GM19035 (cell line): Measurements from ENCODE around the gene NCBP3.

Experiments used
- ATAC-seq: cut with Tn5 transposase; IDR thresholded peaks from one replicate; pipeline ENCODE4 v1.9.1; 2021; ENCODE audit not compliant: unreplicated experiment

NCBP3 gene

DNA sequence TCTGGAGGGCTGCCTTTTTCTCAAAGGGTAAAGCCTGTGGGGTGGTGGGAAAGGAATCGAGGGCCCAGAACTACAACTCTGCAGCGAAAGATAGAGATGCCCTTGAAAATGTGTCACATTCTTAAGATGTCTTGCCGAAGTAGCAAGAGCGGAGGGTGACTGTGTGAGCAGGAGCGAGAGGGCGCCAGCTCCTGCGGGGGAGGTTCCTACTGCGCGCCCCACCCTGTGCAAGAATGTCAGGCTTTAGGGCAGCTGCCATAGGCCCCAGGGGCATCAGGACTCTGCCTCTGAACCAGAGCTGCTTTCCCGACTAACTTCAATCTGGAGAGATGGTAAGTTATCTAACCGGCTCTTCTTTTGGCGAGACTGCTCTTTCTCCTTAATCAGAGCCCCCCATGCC is 33.3 kb downstream of the NCBP3 start:
- ATAC-seq, result no peak

DNA sequence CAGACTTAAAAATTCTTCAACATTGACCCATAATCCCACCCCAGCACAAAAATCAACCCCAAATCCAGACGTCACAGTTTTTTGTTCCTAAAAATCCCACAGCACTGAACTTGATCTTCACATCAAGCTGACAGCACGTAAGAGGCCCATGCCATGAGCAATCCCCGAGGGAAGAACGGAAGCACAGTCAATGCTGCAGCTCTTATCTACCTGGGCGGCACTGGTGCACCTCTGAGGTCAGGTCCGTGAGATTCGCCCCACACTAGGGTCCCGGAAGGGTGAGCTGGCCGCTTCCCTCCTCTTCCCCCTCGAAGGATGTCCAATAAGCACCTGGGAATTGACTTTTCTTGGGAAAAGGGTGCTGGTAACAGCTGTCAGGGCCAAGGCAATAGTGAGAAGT is 33.8 kb downstream of the NCBP3 start:
- ATAC-seq, result no peak

- no peak for ATAC-seq
Measured at GRCh38 chr17:3810019-3810418, 36.0 kb downstream of the NCBP3 start.

DNA sequence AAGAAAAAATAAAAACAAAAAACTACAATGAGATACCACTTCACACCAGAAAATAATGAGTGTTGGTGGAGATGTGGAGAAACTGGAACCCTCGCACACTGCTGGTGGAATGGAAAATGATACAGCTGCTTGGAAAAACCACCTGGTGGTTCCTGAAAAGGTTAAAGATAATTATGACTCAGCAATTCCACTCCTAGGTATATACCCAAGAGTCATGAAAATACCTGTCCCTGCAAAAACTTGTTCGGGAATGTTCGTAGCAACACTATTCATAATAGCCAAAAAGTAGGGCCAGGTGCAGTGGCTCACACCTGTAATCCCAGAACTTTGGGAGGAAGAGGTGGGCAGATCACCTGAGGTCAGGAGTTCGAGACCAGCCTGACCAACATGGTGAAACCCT is 36.9 kb downstream of the NCBP3 start:
- no peak for ATAC-seq

DNA sequence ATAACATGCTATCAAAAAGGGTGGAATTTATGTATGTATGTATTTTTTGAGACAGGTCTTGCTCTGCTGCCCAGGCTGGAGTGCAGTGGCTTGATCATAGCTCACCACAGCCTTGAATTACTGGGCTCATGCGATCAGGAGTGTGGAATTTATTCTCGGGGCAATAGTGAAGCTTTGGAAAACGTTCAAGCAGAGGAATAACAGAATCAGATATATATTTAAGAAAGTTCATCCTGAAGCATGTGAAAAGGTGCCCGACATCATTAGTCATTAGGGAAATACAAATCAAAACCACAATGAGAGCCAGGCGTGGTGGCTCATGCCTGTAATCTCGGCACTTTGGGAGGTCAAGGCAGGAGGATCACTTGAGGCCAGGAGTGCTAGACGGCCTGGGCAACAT is 37.3 kb downstream of the NCBP3 start:
- ATAC-seq, result no peak

DNA sequence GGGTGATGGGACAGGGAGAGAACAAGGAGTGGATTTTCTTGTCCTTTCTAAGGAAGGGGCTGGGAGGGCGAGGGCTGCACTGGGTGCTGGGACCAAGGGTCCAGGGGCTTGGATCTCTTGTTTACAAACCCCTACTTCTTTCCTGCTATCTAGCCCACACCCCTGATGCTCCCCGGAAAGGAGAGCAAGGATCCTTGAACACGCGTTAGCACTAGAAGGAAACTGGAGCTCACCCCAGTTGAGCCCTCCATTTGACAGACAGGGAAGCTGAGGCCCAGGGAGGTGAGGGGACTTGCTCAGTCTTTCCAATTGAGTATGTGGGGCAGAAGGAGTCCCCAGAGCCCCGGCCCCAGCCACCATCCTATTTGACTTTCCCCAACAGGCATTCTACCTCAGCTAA is 40.5 kb downstream of the NCBP3 start:
- ATAC-seq, result no peak

GRCh38 chr17:3804503-3804931 is 41.5 kb downstream of the NCBP3 start:
- peak; percentile 73 for ATAC-seq

GRCh38 chr17:3803308-3803640 is 42.8 kb downstream of the NCBP3 start:
- ATAC-seq, result no peak

DNA sequence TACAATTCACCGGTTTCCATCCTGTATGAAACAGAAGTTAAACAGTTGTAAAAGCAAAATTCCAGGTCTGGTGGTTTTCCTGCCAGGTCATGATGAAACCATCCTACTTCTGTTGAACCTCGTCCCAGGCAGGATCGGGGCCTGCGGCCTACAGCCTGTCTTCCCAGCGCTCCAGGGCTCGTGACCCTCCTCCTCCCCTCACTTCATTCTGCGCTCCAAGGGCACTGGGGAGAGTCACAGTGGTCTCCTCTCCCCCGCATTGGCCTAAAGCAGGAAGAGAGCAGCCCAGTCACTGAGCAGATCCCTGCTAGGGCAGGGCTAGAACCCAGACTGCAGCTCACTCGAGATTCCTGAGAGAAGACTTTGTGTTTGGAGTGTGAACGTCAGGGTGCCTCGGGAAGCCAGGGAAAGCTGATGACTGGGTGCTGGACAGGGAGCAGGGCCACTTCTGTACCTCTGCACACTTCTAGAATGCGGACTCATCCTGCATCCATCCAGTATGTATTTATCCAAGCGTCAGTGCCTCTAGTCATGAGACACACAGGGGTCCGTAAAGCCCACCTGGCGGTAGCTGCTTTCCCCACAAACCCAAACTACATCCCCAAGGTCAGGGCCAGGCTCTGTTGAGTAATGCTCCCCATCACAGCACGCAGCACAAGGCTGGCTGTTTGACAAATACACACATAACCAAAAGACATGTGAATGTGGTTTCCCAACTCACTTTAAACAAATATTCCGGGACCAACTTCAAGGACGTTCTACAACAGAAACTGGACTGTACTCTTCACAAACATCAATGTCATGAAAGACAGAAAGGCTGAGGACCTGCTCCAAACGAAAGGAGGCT is 43.4 kb downstream of the NCBP3 start:
- ATAC-seq, result no peak

DNA sequence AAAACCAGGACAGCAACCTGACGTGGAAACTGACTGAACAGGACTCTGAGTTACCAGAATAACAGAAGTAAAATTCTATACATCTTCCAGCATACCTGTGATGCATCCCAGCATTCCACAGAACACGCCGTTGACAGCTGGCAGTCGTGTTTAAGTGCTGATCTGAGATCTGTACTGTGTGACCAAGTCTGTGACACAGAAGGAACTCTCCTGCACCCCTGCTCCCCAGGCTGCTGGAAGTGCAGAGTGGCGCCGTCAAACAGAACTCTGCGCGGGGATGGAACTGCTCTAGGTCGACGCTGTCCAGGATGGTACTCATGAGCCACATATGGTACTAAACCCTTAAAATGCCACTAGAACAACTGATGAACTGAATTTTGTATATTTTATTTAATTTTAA is 44.3 kb downstream of the NCBP3 start:
- no peak for ATAC-seq

DNA sequence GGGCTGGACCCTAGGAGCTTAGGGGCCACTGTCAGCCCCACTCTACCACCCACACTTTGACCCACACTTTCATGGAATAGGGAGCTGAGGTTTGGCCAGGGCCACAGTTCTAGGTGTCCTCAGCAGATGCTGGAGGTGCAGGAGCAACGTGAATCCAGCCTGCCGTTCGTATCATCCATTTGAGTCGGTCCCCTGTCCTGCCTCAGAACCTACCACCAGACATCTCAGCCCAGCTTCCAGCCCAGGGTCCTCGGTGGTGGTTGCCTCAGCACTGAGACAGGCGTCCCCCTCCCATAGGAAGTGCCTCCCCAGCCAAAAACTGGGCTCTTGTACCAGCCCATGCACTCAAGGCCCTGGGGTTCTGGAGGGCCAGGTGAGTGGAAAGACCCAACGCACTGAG is 44.7 kb downstream of the NCBP3 start:
- ATAC-seq, result no peak

DNA sequence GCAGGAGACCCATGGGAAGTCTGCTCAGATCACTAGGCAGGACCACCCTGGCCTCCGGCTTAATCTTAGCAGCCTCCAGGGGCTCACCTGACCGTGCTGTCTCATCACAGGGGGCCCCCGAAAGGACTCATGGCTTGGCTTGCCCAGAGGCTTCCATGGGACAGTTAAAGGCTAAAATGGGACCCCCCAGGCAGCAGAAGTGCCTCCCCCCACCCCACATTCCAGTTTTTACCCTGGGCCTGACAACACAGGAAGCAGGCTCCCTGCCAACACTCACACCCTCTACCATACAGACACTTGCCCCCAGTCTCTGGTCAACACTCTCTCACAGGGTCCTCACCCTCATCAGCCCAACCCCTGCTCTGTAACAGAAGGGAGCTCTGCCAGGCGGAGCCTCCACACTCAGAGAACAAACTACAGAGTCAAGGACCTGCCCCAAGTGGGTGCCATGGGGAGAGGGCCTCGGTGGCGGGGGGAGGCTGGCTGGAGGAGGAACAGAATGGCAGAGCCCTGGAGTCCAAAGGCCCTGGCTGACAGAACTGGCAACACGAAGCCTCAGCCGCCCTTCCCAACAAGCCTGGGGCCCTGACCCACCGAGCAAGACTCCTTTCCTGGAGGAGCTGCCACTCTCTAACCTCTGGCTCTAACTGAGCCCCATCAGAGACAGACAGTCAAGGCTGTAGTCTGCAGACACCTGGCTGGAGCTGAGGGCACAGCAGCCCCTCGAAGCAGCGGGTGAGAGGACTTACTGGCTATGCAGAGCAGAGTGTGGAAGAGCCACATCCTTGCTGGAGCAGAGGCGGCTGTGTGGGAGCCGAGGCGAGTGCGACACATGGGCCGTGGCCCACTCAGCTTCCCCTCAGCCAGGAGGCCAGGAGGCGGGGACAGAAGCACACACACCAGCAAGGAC is 45.4 kb downstream of the NCBP3 start, which contains the start of gene ITGAE:
TSS of gene ITGAE (minus strand) at position 827 of the 910 bp plus-strand sequence. CDS start at position 783, 44 bp downstream.
- ATAC-seq, result no peak

GRCh38 chr17:3799181-3799945 is 46.7 kb downstream of the NCBP3 start:
- ATAC-seq, result no peak

- ATAC-seq, result no peak
Measured at GRCh38 chr17:3798273-3799180, 47.5 kb downstream of the NCBP3 start.

DNA sequence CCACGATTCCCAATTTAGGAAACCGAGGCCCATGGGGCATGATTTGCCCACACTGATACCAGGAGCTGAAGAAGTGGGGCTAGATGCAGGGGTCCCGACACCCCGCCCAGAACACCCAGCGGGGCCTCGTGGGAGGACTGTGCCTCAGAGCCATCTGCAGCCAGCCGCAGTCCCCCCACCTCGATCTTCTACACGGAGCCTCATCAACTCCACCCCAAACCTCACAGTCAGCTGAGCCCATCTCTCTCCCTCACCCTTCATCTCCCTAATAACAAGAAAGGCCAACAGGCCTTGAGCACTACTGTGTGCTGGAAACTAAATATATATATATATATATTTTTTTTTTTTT is 49.2 kb downstream of the NCBP3 start:
- peak; percentile 33 for ATAC-seq

GRCh38 chr17:3796110-3796821 is 49.8 kb downstream of the NCBP3 start:
- peak; percentile 78 for ATAC-seq

DNA sequence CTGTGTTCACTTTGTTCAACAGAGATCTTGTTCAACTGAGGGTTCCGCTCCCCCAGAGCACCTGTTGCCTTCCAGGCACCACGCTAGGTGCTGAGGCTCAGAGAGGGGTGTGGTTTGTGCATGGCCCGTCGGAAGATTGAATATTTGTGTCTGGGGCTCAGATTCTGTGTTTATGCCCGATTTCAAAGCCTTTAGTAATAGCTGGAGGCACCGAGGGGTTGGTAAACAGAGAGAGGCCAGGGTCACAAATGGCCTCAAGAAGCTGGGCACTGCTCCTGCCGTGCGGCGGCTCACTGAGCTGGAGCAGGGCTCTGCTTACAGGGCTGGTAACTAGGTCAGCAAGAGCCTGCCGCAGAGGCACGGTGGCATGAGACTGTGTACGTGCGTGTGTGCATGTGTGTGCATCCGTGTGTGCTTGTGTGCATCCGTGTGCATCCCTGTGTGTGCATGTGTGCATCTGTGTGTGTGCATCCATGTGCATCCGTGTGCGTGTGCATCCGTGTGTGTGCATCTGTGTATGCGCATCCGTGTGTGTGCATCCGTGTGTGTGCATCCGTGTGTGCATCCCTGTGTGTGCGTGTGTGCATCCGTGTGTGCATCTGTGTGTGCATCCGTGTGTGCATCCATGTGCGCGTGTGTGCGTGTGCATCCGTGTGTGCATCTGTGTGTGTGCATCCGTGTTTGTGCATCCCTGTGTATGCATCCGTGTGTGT is 50.5 kb downstream of the NCBP3 start:
- ATAC-seq, result no peak

DNA sequence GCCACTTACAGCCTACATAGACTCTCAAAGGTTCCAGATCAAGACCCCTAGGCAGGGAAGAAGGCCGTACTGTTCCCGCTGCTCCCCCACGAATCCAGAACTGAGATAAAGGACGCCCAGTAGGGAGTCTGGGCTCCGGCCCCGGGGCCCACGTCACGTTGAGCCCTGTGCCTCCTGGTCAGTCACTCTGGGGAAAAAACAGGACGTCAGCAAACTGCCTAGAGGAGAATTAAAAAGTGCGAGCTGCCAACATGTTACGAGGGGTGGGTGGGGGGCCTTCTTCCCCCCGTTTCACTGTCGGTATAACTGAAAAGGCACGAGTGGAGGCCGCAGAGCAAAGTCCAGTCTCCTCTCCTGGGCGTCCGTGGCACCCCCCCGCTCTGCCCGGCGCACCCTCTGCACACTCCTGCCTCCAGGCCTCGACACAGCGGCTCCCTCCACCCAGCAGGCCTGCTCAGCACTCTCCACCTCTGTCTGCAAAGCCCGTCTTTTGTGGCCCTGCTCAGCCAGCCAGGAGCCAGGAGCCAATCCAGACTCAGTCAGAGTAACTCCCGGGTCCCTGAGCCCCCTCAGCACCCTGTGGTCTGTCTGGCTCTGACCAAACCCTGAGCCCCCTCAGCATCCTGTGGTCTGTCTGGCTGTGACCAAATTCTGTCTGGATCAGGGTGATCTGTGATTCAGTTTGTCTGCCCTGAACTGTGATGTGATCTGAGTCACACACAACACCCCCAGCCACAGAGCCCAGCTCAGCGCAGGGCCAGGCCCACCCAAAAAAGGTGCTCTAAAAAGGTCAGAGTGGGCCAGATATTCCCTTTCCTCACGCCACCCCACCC is 51.3 kb downstream of the NCBP3 start:
- ATAC-seq, result no peak
